Activated CD4-positive, alpha-beta T cell treated with anti-CD3 and anti-CD28 coated beads for 36 hours (primary cell): ENCODE results near the gene HOXB9. TPM values are rescaled to one million over a fixed set of nuclear protein-coding genes. Genes with fewer than 3 reads are reported as not detected.

ENCODE experiments used
- ATAC-seq: fragments of 200-7000 bp; cut with Tn5 transposase; one replicate; pipeline ENCODE4 v1.10.0; 2021; ENCODE audit warnings: mild to moderate bottlenecking, moderate library complexity
- CTCF ChIA-PET: fragments of 350-600 bp; sonication (Branson Sonifier 250); formaldehyde crosslinking; loops from one replicate; lab custom pipeline; 2021; ENCODE audit warnings: antibody characterized with exemption; lab: Charles Lee
- POLR2A ChIA-PET: fragments of 350-600 bp; sonication (Branson Sonifier 250); formaldehyde crosslinking; loops from one replicate; lab custom pipeline; 2021; ENCODE audit warnings: antibody characterized with exemption, inconsistent platforms; lab: Charles Lee
- DNase-seq: peaks from one replicate; pipeline ENCODE4 v3.0.0-alpha.2; 2020
- H3K27ac Mint-ChIP-seq: one replicate; pipeline ENCODE4 v1.8.0; 2021; ENCODE audit warnings: mixed read lengths
- H3K27me3 Mint-ChIP-seq: one replicate; pipeline ENCODE4 v1.8.0; 2021; ENCODE audit warnings: mixed read lengths
- H3K36me3 Mint-ChIP-seq: one replicate; pipeline ENCODE4 v1.8.0; 2021; ENCODE audit warnings: low read depth, mixed read lengths
- H3K4me1 Mint-ChIP-seq: one replicate; pipeline ENCODE4 v1.8.0; 2021; ENCODE audit warnings: mixed read lengths
- H3K4me3 Mint-ChIP-seq: one replicate; pipeline ENCODE4 v1.8.0; 2021; ENCODE audit warnings: mild to moderate bottlenecking, moderate library complexity, mixed read lengths
- H3K9me3 Mint-ChIP-seq: one replicate; pipeline ENCODE4 v1.8.0; 2021; ENCODE audit warnings: low read depth, mixed read lengths
- intact Hi-C, 2 experiments: fragments of 100-400 bp; cut with DNase I in 1 of 2; cut with micrococcal nuclease in 1 of 2; formaldehyde crosslinking; loops; one replicate each; pipeline versions ENCODE4 v1.14.2 to v1.15.1; 2022 to 2024; cut with DNase I, micrococcal nuclease
- total RNA-seq, 2 experiments: library from RNA; stranded (reverse); gene quantifications; one replicate each; pipeline ENCODE4 v1.2.3, GENCODE V29; 2021

HOXB9 gene
- total RNA-seq, 2 experiments from 2014 or later = 1.9 to 2.5 TPM

DNA sequence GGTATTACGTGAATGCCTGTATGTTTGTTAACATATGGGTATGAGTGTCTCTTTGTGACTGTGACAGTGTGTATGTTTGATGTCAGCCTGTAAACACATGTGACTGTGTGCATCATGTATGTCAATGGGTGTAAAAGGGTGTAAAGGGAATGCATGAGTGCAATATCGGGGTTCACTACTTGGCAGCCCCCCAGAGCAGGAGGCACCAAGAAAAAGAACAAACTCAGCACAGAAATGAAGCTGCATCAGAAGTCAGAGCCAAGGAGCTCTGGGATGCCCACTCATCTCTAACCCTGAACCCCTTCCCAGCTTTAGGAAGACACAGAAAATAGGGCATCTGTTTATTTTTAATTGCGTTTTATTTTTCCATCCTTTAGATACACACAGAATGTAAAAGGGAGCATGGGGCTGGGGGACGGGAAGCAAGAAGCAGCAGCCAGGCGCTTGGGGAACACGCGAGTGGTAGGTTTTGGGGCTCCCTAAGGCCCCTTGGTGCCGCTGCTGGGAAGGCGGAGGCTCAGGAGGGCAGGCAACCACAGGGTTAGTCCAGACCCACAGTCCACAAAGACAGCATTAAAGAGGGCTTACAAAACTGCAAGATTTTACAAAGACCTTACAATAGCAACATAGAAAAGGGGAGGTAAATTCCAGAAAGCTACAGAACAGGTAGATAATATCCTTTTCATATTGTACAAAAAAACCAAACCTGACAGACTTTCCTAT, 19.1 kb downstream of the HOXB9 start:
- peaks cover 62% of the 10 kb centered on the region for H3K27me3 Mint-ChIP-seq
- no peak overlapping the region for H3K4me3 Mint-ChIP-seq
- ATAC-seq (no peak), DNase-seq (no peak)
- ChIA-PET CTCF (interaction anchor here (0.6 to 1.4 kb wide), 8 partner anchors 9 to 581 kb away, joined by 3 to 4 read pairs (median 3); partner anchors contain the start of gene HOXB8), POLR2A (no interaction called here)
- peaks cover 19% of the 10 kb centered on the region for H3K4me1 Mint-ChIP-seq
- no peaks in the 10 kb centered on the region for H3K36me3 Mint-ChIP-seq
- intact Hi-C loops = no loop called here
- H3K9me3 Mint-ChIP-seq = no peaks in the 10 kb centered on the region
- no peak overlapping the region for H3K27ac Mint-ChIP-seq

DNA sequence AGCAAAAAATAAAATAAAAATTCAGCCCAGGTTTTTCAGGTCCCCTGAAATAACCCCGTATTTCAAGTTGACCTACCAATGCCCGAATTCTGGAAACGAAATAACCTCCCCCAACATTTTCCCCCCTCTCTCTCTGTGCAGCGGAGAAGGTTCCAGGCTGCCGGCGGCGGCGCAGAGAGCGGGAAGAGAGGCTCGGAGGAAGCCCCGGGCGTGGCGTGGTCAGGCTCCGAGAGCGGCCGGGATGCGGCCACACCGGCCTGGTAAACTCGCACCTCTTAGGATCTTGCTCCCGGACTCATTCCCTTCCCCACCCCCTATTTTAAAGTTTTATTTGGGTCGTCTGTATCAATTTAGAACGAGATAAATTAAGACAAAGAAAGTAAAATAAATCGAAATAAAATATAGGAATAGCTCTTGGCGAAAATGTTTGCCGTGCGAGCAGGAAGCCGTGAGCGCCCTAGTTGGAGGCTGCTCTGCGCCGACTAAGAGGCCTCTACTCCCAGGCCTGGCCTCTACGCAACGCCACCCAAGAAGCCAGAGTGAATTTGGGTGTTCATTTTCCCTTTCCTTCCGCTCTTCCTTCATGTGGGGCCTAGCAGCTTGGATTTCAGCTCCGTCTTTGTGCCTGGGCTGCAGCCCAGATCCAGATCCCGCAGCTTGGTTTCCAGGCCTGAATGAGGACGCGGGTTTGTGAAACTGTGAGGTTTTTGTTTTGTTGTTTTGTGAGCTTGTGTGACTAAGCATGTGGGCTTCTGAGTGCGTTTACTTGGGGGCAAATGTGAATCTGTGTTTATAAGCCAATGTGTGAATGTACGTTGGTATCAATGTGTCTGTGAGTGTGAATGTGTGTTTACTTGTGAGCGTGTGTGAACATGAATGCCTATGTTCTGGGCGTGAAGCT, 19.9 kb downstream of the HOXB9 start:
- Mint-ChIP-seq H3K4me1 (peaks cover 16% of the 10 kb centered on the region), H3K4me3 (no peak overlapping the region), H3K27me3 (peaks cover 63% of the 10 kb centered on the region), H3K36me3 (no peaks in the 10 kb centered on the region), H3K27ac (no peak overlapping the region), H3K9me3 (no peaks in the 10 kb centered on the region)
- intact Hi-C loops = no loop called here
- DNase-seq (no peak), ATAC-seq (no peak)
- ChIA-PET POLR2A (no interaction called here), CTCF (interaction anchor here (0.6 to 1.4 kb wide), 7 partner anchors 10 to 581 kb away, joined by 3 to 4 read pairs (median 3); partner anchors contain the start of gene HOXB8)

DNA sequence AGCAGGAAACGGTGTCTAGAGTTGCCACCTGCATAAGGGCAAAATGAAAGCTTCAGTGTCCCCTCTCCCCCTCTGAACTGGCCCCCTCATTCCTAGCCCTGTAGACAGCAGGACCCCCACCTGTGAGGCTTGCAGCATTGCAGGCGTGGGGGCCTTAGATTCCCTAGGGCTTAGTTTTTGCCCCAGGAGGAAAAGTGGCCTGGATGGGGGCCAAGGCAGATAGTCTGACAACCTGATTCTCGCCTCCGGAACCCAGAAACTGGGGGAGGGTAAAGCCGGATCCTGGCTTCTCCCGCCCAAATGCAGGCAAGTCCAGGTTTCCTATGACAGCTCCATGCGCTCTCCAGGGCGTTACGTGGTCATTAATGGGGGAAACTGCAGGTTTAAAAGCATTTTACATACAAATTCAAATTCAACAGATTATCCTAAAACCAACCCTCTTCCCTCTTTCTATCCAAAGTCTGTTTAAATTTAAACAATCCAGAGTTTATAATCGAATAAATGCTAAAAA, 20.7 kb downstream of the HOXB9 start:
- intact Hi-C loops = no loop called here
- no peak for DNase-seq
- ChIA-PET CTCF (no interaction called here), POLR2A (no interaction called here)
- no peak overlapping the region for H3K27ac Mint-ChIP-seq
- H3K27me3 Mint-ChIP-seq = peaks cover 65% of the 10 kb centered on the region
- no peaks in the 10 kb centered on the region for H3K36me3 Mint-ChIP-seq
- no peaks in the 10 kb centered on the region for H3K9me3 Mint-ChIP-seq
- H3K4me3 Mint-ChIP-seq = no peak overlapping the region
- no peak for ATAC-seq
- peaks cover 12% of the 10 kb centered on the region for H3K4me1 Mint-ChIP-seq

DNA sequence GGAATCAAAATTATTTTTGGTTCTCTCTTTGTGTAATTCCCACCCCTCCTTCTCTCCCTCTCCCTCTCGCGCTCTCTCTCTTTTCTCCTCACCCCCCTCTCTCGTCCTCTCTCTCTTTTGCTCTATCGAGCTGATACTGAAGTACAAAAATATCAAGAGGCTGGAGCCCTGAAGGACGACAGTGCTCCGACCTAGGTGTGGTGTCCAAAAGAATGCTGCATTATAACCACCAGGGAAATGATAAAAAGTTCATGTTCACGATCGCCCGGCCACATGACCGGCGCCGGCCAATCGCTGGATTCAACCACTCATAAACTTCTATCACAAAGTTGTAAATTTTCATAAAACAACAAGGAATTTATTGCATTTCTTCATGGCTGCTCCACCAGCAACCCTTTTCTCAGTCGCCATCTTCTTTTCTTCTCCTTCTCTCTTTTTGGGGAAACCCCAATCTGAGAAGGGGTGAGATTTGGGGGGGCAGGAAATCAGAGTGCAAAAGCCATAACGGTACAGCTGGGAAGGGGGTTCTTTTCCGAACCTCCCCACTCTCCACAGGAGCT, 21.3 kb downstream of the HOXB9 start, which contains the start of gene HOXB6:
Gene HOXB6, minus strand, starts transcription at position 217 of the 560 bp plus-strand sequence. CDS start 6,836 bp downstream, outside the sequence.
- H3K4me3 Mint-ChIP-seq = no peak within 1 kb of the TSS
- H3K36me3 Mint-ChIP-seq = no peaks in the 10 kb centered on the region
- ChIA-PET CTCF (interaction anchor here (0.7 kb wide), 1 partner anchor 497 kb away, joined by 3 read pairs; the partner anchor contains the start of gene SNX11), POLR2A (no interaction called here)
- no peaks in the 10 kb centered on the region for H3K9me3 Mint-ChIP-seq
- peaks cover 12% of the 10 kb centered on the region for H3K4me1 Mint-ChIP-seq
- ATAC-seq (no peak), DNase-seq (no peak)
- peaks cover 70% of the 10 kb centered on the region for H3K27me3 Mint-ChIP-seq
- intact Hi-C loops = no loop called here
- H3K27ac Mint-ChIP-seq = no peak within 1 kb of the TSS

DNA sequence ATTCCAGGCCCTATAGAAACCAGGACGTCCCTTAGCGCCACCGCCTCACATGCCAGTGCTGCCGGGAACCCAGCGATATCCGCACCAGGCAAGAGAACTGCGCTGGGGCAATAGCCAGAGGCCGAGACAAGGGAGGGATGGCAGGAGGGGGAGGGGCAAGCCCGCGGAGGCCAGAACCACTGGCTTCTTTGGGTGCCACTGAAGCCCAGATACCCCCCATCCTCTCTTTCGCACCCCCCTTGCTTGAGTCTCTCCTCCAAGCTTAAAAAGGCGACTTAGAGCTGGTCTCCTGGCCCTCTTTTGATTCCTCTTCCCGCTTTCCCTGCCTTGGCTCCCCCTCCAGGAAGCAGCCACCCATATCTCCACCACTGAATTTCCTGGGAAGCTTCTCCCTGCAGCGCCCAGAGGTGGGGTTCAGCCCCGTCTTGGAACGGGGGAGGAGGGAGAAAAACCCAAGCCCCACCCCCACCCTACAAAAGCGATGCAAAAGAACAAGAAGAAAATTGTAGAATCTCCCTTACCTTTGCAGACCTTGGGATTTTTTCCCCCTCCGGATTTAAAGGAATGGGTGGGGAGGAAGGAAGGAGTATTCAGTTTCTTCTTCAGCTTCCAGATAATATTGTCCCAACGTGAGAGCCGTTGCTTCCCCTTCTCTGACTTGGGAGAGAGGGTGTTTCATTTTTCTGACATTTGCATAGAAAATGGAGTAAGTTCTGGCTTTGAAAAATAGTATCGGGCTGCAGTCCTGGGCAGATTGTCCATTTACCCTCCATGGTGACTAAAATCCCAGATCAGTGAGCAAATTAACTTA, 22.0 kb downstream of the HOXB9 start:
- ChIA-PET CTCF (interaction anchor here (0.7 kb wide), 1 partner anchor 497 kb away, joined by 3 read pairs; the partner anchor contains the start of gene SNX11), POLR2A (no interaction called here)
- Mint-ChIP-seq H3K4me3 (no peak overlapping the region), H3K36me3 (no peaks in the 10 kb centered on the region), H3K27ac (no peak overlapping the region), H3K27me3 (peaks cover 70% of the 10 kb centered on the region), H3K4me1 (peaks cover 12% of the 10 kb centered on the region), H3K9me3 (no peaks in the 10 kb centered on the region)
- ATAC-seq (no peak), DNase-seq (no peak)
- intact Hi-C loops = no loop called here

DNA sequence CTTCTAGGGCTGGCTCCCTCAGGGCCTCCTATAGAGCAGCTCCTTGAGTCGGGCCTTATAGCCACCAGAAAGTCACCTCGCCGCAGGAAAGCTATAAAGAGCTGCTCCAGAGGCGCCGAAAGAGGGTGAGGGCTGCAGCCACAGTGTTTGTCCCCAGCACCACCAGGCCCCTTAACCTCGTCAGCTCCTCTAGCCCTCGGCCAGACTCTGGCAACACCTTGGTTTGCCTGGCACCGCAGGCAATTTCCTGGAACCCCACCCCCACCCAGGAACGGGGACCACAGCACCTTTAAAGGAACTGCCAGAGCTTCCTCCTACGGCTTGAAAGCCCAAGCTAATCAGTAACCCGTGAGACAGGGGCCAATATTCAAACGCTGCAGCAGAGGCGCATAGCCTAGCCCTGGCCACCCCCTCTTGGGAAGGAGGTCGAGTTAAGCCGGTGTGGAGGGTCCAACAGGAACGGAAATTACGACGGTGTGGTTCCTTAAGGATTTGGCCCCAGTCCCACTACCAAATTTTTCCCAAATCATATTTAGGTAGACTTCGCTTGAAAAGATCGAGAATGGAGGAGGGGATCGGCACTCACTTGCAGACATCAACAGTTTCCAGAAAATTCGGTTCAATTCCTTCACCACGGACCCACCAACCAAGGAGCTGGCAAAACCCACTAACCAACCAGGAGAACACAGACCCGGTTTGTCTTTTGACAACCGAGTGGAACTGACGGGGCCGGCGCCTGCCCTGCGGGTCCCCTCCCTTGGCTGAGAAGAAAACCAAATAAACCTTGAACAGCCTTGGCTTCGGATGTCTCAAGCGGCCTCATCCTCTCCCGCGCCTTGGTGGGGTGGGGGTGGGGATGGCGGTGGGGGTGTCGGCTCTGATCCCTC, 24.4 kb downstream of the HOXB9 start:
- H3K36me3 Mint-ChIP-seq = no peaks in the 10 kb centered on the region
- intact Hi-C loops = no loop called here
- POLR2A ChIA-PET = interaction anchor here (1.1 kb wide), 1 partner anchor 9 kb away, joined by 3 read pairs; no protein-coding TSS in a partner anchor
- ATAC-seq (no peak), DNase-seq (no peak)
- no peak overlapping the region for H3K4me3 Mint-ChIP-seq
- H3K27ac Mint-ChIP-seq = no peak overlapping the region
- CTCF ChIA-PET = interaction anchor here (0.6 to 1.6 kb wide), 10 partner anchors 12 to 525 kb away, joined by 3 to 6 read pairs (median 4); no protein-coding TSS in a partner anchor
- H3K27me3 Mint-ChIP-seq = peaks cover 79% of the 10 kb centered on the region
- H3K4me1 Mint-ChIP-seq = peaks cover 27% of the 10 kb centered on the region
- H3K9me3 Mint-ChIP-seq = no peaks in the 10 kb centered on the region

DNA sequence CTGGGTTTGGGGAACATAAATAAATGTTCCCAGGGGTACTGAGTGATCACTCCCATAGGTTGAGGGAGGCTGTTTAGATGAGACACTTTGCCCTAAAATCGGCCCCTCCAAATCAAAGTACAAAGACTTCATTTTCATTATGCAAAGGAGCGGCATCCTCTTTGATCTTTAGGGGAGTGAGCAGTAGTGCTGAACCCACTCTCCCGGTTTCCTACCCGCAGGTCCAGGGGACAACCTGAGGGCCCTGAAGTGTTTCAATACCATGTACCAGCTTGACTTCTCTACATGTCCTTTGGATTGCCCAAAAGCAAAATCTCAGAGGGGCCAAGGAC, 25.0 kb downstream of the HOXB9 start:
- H3K27me3 Mint-ChIP-seq = peaks cover 81% of the 10 kb centered on the region
- no peak overlapping the region for H3K4me3 Mint-ChIP-seq
- ChIA-PET CTCF (interaction anchor here (0.7 to 1.6 kb wide), 10 partner anchors 12 to 524 kb away, joined by 3 to 6 read pairs (median 4); no protein-coding TSS in a partner anchor), POLR2A (interaction anchor here (1.1 kb wide), 1 partner anchor 9 kb away, joined by 3 read pairs; no protein-coding TSS in a partner anchor)
- no peaks in the 10 kb centered on the region for H3K36me3 Mint-ChIP-seq
- intact Hi-C loops = no loop called here
- no peak for ATAC-seq
- H3K4me1 Mint-ChIP-seq = peaks cover 33% of the 10 kb centered on the region
- no peak overlapping the region for H3K27ac Mint-ChIP-seq
- no peak for DNase-seq
- no peaks in the 10 kb centered on the region for H3K9me3 Mint-ChIP-seq

DNA sequence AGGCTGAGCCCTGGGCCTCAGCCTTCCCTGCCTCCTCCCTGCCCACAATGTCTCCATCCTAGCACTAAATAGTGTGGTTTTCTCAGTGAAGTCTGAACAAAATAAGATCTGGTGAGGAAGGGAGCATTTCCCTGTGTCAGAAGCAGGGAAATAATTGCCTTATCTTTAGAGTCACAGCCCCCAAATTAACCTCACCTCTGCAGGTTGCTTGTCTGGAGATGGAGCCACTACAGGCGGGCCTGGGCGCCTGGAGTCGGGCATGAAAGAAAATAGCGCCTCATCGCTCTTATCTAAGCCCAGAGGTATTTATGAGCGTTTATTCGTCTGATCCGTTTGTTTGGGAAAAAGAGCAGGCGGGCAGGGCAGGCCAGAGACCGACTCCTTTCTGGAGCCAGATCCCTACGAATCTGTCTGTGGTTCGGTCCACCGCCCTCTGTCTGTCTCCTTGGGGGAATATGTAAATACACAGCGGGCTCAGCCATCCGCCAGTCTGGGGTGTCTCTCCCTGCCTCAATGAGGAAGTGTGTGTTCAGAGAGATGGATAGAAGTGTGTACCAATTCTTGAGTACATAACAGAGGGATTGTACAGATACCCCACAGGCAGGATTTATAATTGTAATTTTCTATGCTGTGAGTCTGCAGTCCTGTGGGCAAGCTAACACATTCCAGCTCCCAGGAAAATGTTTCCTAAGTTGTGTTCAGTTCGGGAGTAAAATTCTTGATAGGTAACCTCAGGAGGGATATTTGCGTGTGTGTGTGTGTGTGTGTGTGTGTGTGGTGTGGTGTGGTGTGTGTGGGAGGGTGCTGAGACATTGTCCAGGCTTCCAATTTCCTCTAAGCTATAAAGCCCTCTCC, 25.7 kb downstream of the HOXB9 start:
- Mint-ChIP-seq H3K4me1 (peaks cover 33% of the 10 kb centered on the region), H3K9me3 (no peaks in the 10 kb centered on the region), H3K4me3 (no peak overlapping the region), H3K36me3 (no peaks in the 10 kb centered on the region), H3K27ac (no peak overlapping the region), H3K27me3 (peaks cover 84% of the 10 kb centered on the region)
- CTCF ChIA-PET = interaction anchor here (0.7 to 1.9 kb wide), 7 partner anchors 12 to 341 kb away, joined by 3 to 6 read pairs (median 4); no protein-coding TSS in a partner anchor
- intact Hi-C loops = no loop called here
- DNase-seq = no peak
- no peak for ATAC-seq
- POLR2A ChIA-PET = interaction anchor here (1.1 kb wide), 1 partner anchor 8 kb away, joined by 3 read pairs; no protein-coding TSS in a partner anchor

DNA sequence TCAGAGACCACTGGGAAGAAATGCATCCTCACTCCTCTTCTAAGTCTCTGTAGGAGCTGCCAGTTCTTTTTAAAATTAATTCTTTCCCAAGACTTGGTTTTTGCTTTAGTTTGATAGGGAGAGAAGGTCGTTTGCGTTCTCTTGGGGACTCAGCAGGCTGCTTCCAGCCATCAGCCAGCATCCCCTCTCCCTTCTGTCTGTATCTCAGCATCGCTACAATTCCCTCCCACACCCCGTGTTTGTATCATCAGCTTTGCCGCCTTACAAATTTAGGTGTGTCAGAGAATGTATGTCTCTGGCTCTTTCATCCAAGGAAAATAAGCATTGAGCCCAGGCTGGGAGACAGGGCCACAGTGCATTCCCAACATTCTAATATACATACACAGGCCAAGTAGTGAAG, 26.8 kb downstream of the HOXB9 start:
- intact Hi-C loops = loop anchor here in 1 of 2 experiments (5.0 to 10.0 kb wide), 2 partner anchors 57 to 455 kb away; no protein-coding TSS in a partner anchor
- Mint-ChIP-seq H3K4me3 (no peak overlapping the region), H3K36me3 (no peaks in the 10 kb centered on the region), H3K27me3 (peaks cover 83% of the 10 kb centered on the region), H3K9me3 (no peaks in the 10 kb centered on the region), H3K27ac (no peak overlapping the region), H3K4me1 (peaks cover 32% of the 10 kb centered on the region)
- ATAC-seq = no peak
- CTCF ChIA-PET = interaction anchor here (0.6 to 2.1 kb wide), 4 partner anchors 13 to 961 kb away, joined by 3 to 8 read pairs (median 4); no protein-coding TSS in a partner anchor
- DNase-seq = no peak
- POLR2A ChIA-PET = interaction anchor here (1.0 kb wide), 1 partner anchor 9 kb away, joined by 3 read pairs; no protein-coding TSS in a partner anchor
